Activated CD4-positive, alpha-beta T cell treated with anti-CD3 and anti-CD28 coated beads, Interleukin-2, Interleukin-6, amounts not matched to agents 100 ng/mL and 50 ng/mL, durations not matched to agents 16 hours and 8 hours (primary cell): ENCODE data around the gene DNAH14.
A peak's percentile ranks its signal among the peaks of the same experiment; 100 is the strongest.
"Not testable (repeated sequence)": the region's sequence is repeated elsewhere in the genome, so short reads cannot be mapped to it uniquely, and the experiment has no call there.

Experiments used
- DNase-seq: peaks from one replicate; pipeline ENCODE4 v3.0.0-alpha.2; 2020

Gene DNAH14

GRCh38 chr1:225260319-225260718, 330.8 kb downstream of the DNAH14 start:
- DNase-seq: no peak

- DNase-seq: no peak
Measured at GRCh38 chr1:225277445-225277844, 348.0 kb downstream of the DNAH14 start.

GRCh38 chr1:225280563-225280962, 351.1 kb downstream of the DNAH14 start:
- no peak for DNase-seq

- no peak for DNase-seq
Measured at GRCh38 chr1:225290244-225290643, 360.8 kb downstream of the DNAH14 start.

GRCh38 chr1:225299624-225300023, 370.1 kb downstream of the DNAH14 start:
- no peak for DNase-seq

GRCh38 chr1:225300381-225300780, 370.9 kb downstream of the DNAH14 start:
- DNase-seq: no peak

DNA sequence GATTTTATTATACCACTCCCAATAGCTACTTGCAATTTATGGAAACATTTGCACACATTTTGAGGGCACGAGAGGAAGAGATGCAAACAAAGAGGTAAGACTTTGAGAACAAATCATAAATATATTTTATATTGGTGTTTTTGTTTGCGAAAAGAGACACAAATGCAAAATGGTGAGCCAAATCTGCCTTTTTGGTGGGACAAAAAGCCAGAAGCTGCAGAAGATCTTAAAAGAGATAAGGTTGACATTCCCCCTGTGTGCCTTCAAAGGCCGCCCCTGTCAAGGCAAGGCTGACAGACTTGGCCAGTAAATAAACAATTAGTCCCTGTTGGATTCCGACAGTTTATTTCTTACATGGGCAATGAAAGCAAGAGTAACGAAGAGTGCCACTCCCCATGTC, 375.5 kb downstream of the DNAH14 start:
- DNase-seq: no peak

DNA sequence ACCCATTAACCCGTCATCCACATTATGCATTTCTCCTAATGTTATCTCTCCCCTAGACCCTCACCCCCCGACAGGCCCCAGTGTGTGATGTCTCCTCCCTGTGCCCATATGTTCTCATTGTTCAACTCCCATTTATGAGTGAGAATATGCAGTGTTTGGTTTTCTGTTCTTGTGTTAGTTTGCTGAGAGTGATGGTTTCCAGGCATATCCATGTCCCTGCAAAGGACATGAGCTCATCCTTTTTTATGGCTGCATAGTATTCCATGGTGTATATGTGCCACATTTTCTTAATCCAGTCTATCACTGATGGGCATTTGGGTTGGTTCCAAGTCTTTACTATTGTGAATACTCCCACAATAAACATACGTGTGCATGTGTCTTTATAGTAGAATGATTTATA, 381.1 kb downstream of the DNAH14 start:
- DNase-seq: not testable (repeated sequence)

GRCh38 chr1:225318706-225319575, 389.5 kb downstream of the DNAH14 start:
- peak; percentile 40 for DNase-seq

GRCh38 chr1:225319871-225320270, 390.4 kb downstream of the DNAH14 start:
- no peak for DNase-seq

DNA sequence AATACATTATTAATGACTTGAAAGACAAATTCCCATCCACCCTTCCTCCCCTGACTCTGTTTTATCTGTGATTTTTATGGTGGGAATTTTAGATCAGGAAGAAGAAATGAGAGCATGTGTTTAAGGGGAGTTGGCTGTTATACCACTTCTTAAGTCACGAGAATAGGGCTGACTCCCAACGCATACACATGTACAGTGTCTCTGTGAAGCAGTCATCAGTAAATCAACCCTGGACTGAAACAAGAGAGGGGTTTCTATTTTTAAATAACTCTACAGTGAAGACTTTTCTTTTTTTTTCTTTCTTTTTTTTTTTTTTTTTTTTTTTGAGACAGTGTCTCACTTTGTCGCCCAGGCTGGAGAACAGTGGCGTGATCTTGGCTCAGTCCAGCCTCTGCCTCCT, 392.3 kb downstream of the DNAH14 start:
- no peak for DNase-seq

DNA sequence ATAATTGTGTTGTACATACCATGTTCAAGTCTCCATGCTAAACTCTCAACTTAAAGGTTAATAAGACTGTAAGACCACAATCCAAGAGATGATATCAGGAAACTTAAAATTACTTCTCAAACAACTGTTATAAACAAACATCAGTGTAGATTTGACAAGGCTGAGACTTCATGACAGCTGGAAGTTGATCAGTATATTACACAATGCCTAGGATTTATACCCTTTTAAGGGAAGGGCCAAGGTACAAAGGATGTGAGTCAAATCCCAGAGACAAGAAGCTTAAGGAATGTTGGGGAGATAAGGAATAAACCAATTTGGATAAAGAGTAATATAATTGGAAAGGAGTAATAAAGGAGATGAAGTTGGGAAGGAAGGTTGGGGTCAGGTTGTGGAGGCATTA, 399.6 kb downstream of the DNAH14 start:
- no peak for DNase-seq

DNA sequence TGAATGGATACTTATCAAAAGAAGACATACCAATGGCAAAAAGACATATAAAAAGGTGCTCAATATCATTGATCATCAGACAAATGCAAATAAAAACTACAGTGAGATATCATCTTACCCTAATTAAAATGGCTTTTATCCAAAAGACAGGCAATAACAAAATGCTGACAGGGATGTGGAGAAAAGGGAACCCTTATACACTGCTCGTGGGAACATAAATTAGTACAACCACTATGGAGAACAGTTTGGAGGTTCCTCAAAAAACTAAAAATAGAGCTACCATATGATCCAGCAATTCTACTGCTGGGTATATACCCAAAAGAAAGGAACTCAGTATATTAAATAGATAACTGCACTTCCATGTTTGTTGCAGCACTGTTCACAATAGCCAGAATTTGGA, 400.5 kb downstream of the DNAH14 start:
- DNase-seq: not testable (repeated sequence)

DNA sequence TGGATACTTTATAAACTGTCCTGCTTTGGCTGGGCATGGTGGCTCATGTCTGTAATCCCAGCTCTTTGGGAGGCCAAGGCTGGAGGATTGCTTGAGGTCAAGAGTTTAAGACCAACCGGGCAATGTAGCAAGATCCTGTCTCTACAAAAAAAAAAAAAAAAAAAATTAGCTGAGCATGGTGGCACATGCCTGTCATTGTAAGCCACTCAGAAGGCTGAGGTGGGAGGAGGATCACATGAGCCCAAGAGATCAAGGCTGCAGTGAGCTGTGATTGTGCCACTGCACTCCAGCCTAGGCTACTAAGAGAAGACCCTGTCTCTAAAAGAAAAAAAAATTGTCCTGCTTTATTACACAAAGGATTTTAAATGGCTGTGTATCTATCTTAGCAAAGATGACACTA, 403.2 kb downstream of the DNAH14 start:
- DNase-seq: no peak

- DNase-seq: not testable (repeated sequence)
Measured at GRCh38 chr1:225335098-225335778, 405.8 kb downstream of the DNAH14 start.

DNA sequence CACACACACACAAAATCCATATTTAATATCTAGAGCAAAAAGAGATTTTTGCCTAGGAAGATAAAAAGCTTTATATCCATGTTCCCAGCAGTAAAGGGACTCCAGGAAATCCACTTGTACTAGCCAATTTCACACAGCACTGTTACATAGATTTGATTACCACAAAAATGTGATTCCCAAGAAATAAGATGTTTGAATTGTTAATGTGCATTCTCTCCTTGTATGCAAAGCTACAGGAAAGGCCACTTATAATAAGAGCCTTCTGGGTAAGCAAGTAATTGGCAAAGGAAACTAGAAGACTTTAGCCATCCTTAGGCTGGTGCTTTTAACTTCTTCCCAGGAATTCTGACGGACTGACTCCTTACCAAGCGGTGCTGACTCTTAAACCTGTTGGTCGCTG, 409.1 kb downstream of the DNAH14 start:
- no peak for DNase-seq

DNA sequence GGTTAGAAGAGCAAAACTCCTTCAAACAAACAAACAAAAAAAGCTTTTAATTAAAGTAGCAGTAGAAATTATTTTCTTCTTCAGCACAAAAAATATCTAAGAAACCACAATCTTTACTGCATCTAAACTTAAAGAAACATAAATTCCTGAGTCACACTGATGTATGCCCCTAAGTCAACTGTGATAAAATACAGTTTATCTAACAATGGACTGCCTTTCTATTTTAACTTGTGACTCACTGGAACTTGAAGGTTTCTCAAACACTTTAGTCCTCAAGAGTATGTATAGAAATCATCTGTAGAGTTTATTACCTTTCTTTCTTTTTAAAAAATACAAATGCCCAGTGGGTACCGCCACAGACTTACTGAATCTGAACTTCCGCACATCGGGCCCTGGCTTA, 412.2 kb downstream of the DNAH14 start:
- DNase-seq: no peak

- no peak for DNase-seq
Measured at GRCh38 chr1:225342695-225343094, 413.2 kb downstream of the DNAH14 start.

- DNase-seq: no peak
Measured at GRCh38 chr1:225343618-225344017, 414.1 kb downstream of the DNAH14 start.

- no peak for DNase-seq
Measured at GRCh38 chr1:225347123-225347683, 417.7 kb downstream of the DNAH14 start.

DNA sequence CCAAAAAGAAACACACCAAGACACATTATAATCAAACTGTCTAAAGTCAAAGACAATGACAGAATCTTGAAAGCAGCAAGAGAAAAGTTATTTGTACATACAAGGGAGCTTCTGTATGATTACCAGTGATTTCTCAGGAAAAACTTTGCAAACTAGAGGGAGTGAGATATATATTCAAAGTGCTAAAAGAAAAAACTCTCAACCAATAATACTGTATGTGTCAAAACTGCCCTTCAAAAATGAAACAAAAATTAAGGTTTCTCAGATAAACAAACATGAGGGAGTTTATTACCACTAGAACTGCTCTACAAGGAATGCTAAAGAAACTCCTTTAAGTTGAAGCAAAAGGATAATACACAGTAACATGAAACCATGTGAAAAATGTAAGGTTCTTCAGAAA, 418.9 kb downstream of the DNAH14 start:
- no peak for DNase-seq

GRCh38 chr1:225349826-225350225, 420.4 kb downstream of the DNAH14 start:
- no peak for DNase-seq

DNA sequence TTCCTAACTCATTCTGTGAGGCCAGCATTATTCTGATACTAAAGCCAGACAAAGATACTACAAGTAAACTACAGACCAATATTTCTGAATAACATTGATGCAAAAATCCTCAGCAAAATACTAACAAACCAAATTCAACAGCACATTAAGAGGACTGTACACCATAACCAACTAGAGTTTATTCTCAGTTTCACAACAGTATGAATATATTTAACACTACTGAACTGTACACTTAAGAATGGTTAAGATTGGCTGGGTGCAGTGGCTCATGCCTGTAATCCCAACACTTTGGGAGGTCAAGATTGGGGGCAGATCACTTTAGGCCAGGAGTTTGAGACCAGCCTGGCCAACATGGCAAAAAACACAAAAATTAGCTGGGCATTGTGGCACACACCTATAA, 421.4 kb downstream of the DNAH14 start:
- no peak for DNase-seq

DNA sequence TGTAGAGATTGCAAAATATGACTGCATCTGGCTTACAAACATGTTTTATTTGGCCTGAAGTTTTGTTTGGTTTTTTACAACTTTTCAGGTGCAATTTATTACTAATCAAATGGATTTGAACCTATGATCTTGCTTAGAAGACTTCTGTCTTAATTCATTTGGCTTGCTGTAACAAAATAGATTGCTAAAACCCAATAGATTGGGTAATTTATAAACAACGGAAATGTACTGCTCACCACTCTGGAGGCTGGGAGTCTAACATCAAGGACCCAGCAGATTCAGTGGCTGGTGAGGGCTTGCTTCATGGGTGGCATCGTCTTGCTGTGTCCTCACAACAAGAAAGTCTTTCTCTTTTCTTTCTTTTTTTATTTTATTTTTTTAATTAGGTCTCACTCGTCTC, 425.4 kb downstream of the DNAH14 start:
- DNase-seq: no peak
